A172 (cell line): ENCODE data around the gene YBX2. TPM values are rescaled to one million over a fixed set of nuclear protein-coding genes. Genes with fewer than 3 reads are reported as not detected.
A peak's percentile ranks its signal among the peaks of the same experiment; 100 is the strongest.
"Not testable (repeated sequence)": the region's sequence is repeated elsewhere in the genome, so short reads cannot be mapped to it uniquely, and the experiment has no call there.

ENCODE experiments used
- DNase-seq: peaks from one replicate; pipeline ENCODE4 v3.0.0-alpha.2; 2015; ENCODE audit warnings: low spot score
- total RNA-seq: library from RNA; depleted of rRNA; stranded (reverse); fragments of >200 nt; shearing (Covaris generic); gene quantifications from 2 replicates; pipeline ENCODE4 v1.2.3, GENCODE V29; 2014; rRNA removed

Gene YBX2
- total RNA-seq, 1 experiment from 2014 or later = 1.1 TPM

DNA sequence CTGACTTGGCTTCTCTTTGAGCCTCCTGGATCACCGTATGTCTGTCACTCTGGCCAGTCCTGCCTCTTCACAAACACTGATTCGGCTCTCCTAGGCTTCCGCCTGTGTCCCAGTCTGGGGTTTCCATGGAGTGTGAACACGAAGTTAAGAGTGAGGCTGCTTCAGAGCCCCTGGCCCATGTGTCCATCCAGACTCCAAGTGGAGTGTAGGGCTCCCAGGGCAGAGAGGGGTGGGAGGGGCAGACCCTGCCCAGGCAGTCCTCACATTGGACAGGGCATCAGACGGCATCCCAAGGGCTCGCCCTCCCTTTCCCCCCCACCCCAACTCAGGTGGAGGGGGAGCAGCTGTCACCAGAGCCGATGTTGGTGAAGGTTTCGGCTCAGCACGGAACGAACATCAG is 50.6 kb downstream of the YBX2 start:
- DNase-seq = not testable (repeated sequence)

DNA sequence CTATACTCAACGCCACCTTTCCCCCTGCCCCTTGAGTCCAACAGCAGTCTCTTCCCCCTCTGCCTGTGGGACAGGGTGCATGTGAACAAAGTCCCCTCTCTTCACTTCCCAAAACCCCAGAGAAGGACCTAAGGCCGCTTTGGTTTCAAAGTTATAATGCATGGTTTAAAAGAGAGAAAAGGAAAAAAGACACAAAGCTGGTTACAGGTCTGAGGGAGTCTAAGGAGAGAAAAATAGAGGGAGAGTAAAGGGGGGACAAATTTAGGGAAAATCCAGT is 51.0 kb downstream of the YBX2 start:
- DNase-seq = no peak

DNA sequence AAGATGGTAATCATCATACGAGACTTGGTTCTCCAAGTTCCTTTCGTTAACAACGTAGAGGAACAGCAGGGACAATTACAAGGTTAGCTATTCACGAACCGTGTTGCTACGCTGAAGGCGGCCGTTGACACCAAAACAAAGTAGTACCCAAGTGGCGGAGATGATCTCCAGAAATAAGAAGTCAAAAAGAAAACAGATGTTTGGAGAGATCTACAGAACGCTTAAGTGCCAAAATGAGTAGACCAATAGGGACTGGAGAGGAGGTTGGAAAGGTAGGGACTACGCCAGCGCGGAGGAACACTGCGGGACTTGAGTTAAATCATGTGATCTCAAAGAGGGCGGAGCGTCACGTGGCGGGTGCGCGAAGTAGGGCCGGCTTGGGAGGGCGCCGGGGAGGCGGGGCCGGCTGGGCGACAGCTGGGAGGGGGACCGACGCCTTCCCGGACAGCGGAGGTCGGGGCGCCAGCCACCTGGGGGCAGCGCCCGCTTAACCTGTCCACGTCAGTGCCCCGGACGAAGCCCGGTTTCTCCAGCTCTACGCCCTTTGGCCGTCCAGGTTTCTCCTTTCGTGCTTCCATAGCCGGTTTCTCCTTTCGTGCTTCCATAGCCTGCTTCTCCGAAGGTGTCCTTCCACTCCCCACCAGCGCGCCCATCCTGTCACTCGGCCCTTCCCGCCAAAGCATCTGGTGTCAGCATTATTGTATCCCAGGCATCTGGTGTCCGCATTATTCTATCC is 51.6 kb downstream of the YBX2 start:
- peak; percentile 86 for DNase-seq

GRCh38 chr17:7241783-7242716 is 52.4 kb downstream of the YBX2 start, which contains the start of gene GABARAP:
TSS of gene GABARAP (minus strand) at chr17:7242449. CDS start at chr17:7242330, 119 bp downstream.
- peak; percentile 92 for DNase-seq

DNA sequence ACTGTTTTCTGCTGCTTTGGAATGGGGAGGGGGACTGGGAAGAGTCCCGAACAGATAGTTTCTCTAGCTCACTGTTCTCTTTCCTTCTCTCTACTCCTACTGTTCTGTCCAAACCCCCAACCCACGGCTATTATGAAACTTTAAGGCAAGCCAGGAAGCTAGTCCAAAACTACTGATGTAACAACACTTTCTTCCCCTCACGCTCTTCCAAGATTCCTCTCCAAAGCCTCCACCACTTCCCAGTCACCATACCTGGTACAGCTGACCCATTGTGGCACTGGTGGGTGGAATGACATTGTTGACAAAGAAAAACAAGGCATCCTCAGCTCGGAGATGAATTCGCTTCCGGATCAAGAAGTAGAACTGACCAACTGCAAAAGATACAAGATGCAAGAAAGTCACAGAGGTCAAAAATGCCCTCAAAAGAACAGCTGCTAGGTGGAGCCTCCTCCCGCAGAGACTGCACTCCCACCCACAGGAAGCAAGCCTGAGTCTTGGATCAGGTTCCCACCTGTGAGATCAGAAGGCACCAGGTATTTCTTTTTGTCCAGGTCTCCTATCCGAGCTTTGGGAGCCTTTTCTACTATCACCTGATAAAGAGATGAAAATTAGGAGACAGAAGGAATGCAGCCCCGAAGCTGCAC is 53.2 kb downstream of the YBX2 start:
- DNase-seq = no peak

GRCh38 chr17:7240375-7240774 is 54.1 kb downstream of the YBX2 start:
- no peak for DNase-seq

GRCh38 chr17:7239091-7240027 is 55.1 kb downstream of the YBX2 start, which contains the start of gene PHF23:
TSS of gene PHF23 (minus strand) at chr17:7239457. CDS start at chr17:7239279, 178 bp downstream.
- peak; percentile 100 for DNase-seq

DNA sequence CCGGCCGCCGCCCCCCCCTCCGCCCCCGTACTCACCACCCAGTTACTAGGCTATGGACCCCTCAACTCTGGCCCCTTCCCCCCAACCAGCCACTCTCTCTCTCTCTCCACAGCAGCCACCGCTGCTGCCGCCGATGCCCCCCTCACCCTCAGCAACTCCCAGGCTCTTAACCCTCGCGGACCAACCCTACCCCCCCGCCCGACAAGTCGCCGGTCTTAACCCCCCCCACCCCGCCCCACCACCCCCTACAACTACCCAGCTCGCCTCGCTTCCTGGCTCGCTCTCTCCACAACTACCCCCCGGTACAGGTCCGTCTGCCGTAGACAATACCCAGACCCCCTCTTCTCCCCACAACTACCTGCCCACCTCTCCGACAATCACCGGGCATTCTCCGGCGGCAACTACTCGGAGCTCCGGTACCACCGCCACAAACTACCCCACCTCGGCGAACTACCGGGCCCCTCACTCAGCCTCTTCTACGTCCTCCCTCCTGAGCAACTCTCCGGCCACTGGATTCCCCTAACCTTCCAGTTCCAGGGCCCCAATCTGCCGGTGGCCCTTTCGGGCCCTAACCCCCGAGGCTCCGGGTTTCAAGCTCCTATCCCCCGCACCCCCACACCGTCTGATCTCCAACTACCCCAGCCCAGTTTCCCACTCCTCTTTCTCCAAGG is 55.9 kb downstream of the YBX2 start:
- DNase-seq = no peak

Other genes starting within 250 kb of the YBX2 start
- gene CLEC10A, start 214.4 kb downstream of the YBX2 start, total RNA-seq = not detected in 2 replicates
- gene ASGR2, start 179.8 kb downstream of the YBX2 start, total RNA-seq = not detected in 2 replicates
- gene ASGR1, start 115.3 kb downstream of the YBX2 start, total RNA-seq = 0.86 and 0.98 TPM in 2 replicates
- gene DLG4, start 74.8 kb downstream of the YBX2 start, total RNA-seq = 7.2 and 7.3 TPM in 2 replicates
- gene ACADVL, start 74.7 kb downstream of the YBX2 start, total RNA-seq = 278 and 349 TPM in 2 replicates
- 65.1 and 82.4 TPM in 2 replicates for gene DVL2, start 60.1 kb downstream of the YBX2 start, total RNA-seq
- gene PHF23, start 55.2 kb downstream of the YBX2 start, total RNA-seq = 59.5 and 75.3 TPM in 2 replicates
- gene GABARAP, start 52.2 kb downstream of the YBX2 start, total RNA-seq = 144 and 238 TPM in 2 replicates
- gene CTDNEP1, start 42.9 kb downstream of the YBX2 start, total RNA-seq = 34.2 and 36.9 TPM in 2 replicates
- 102 and 104 TPM in 2 replicates for gene ELP5, start 42.4 kb downstream of the YBX2 start, total RNA-seq
- gene CLDN7, start 32.2 kb downstream of the YBX2 start, total RNA-seq = 1.2 TPM in 1 of 2 replicates, not detected in the other
- gene SLC2A4, start 12.9 kb downstream of the YBX2 start, total RNA-seq = not detected in 2 replicates
- 844 and 911 TPM in 2 replicates for gene EIF5A, start 13.0 kb upstream of the YBX2 start, total RNA-seq
- gene GPS2, start 20.7 kb upstream of the YBX2 start, total RNA-seq = 100 and 114 TPM in 2 replicates
- 9.8 and 12.2 TPM in 2 replicates for gene NEURL4, start 34.7 kb upstream of the YBX2 start, total RNA-seq
- 0.90 and 4.1 TPM in 2 replicates for gene ACAP1, start 41.9 kb upstream of the YBX2 start, total RNA-seq
- gene KCTD11, start 57.5 kb upstream of the YBX2 start, total RNA-seq = 13.9 and 19.5 TPM in 2 replicates
- not detected in 2 replicates for gene TMEM95, start 60.5 kb upstream of the YBX2 start, total RNA-seq
- 0.07 TPM in 1 of 2 replicates, not detected in the other for gene TNK1, start 86.5 kb upstream of the YBX2 start, total RNA-seq
- 73.2 and 74.7 TPM in 2 replicates for gene PLSCR3, start 99.9 kb upstream of the YBX2 start, total RNA-seq
- 71.7 and 80.4 TPM in 2 replicates for gene TMEM256, start 109.5 kb upstream of the YBX2 start, total RNA-seq
- gene NLGN2, start 113.2 kb upstream of the YBX2 start, total RNA-seq = 11.3 and 12.3 TPM in 2 replicates
- gene SPEM1, start 125.7 kb upstream of the YBX2 start, total RNA-seq = not detected in 2 replicates
- gene SPEM2, start 131.0 kb upstream of the YBX2 start, total RNA-seq = not detected in 2 replicates
- gene SPEM3, start 134.2 kb upstream of the YBX2 start, total RNA-seq = not detected in 2 replicates
- gene TMEM102, start 140.8 kb upstream of the YBX2 start, total RNA-seq = 2.5 and 7.4 TPM in 2 replicates
- 0.89 TPM in 1 of 2 replicates, not detected in the other for gene FGF11, start 144.9 kb upstream of the YBX2 start, total RNA-seq
- 14.1 and 20.2 TPM in 2 replicates for gene CHRNB1, start 150.4 kb upstream of the YBX2 start, total RNA-seq
- gene ZBTB4, start 185.0 kb upstream of the YBX2 start, total RNA-seq = 24.8 and 28.4 TPM in 2 replicates
- not detected in 2 replicates for gene SLC35G6, start 186.8 kb upstream of the YBX2 start, total RNA-seq
- gene POLR2A, start 189.7 kb upstream of the YBX2 start, total RNA-seq = 17.8 and 23.4 TPM in 2 replicates